WTC11 (cell line): Measurements from ENCODE around the gene FAM53A. TPM values are rescaled to one million over a fixed set of nuclear protein-coding genes. Genes with fewer than 3 reads are reported as not detected.

Source experiments
- ATAC-seq: fragments of 200-7000 bp; cut with Tn5 transposase; 2 replicates; pipeline ENCODE4 v1.10.0; 2021; ENCODE audit warnings: mild to moderate bottlenecking, moderate library complexity
- CTCF ChIA-PET: fragments of 300-600 bp; sonication (Branson Sonifier 250); formaldehyde crosslinking; loops from one replicate; lab custom pipeline; 2021; ENCODE audit warnings: antibody characterized with exemption; lab: Charles Lee
- POLR2A ChIA-PET: fragments of 350-600 bp; sonication (Branson Sonifier 250); formaldehyde crosslinking; loops from one replicate; lab custom pipeline; 2021; ENCODE audit warnings: antibody characterized with exemption; lab: Charles Lee
- DNase-seq: peaks from one replicate; pipeline ENCODE4 v3.0.0; 2021; ENCODE audit warnings: low spot score
- H3K27ac Mint-ChIP-seq: 2 replicates; pipeline ENCODE4 v1.8.0; 2021; ENCODE audit warnings: mixed read lengths
- H3K27me3 Mint-ChIP-seq: 2 replicates; pipeline ENCODE4 v1.8.0; 2021; ENCODE audit warnings: low read depth, mild to moderate bottlenecking, moderate library complexity, mixed read lengths
- H3K36me3 Mint-ChIP-seq: 2 replicates; pipeline ENCODE4 v1.8.0; 2021; ENCODE audit warnings: mixed read lengths
- H3K4me1 Mint-ChIP-seq: 2 replicates; pipeline ENCODE4 v1.8.0; 2022; ENCODE audit warnings: mixed read lengths
- H3K4me3 Mint-ChIP-seq: 2 replicates; pipeline ENCODE4 v1.8.0; 2021; ENCODE audit warnings: mild to moderate bottlenecking, moderate library complexity, mixed read lengths
- H3K9me3 Mint-ChIP-seq: 2 replicates; pipeline ENCODE4 v1.8.0; 2021; ENCODE audit warnings: mixed read lengths
- ATF1 ChIP-seq: sonication (generic); formaldehyde crosslinking; IDR thresholded peaks from 2 replicates; pipeline ENCODE4 v1.8.1; 2023; ENCODE audit warnings: mild to moderate bottlenecking, moderate library complexity, missing genetic modification reagents
- CREM ChIP-seq: sonication (generic); formaldehyde crosslinking; IDR thresholded peaks from 2 replicates; pipeline ENCODE4 v1.8.1; 2022; ENCODE audit warnings: mild to moderate bottlenecking, missing genetic modification reagents, moderate library complexity
- GABPB1 ChIP-seq: sonication (generic); formaldehyde crosslinking; IDR thresholded peaks from 2 replicates; pipeline ENCODE4 v1.8.1; 2023; ENCODE audit warnings: mild to moderate bottlenecking, missing genetic modification reagents
- GRHL2 ChIP-seq: fragments of 250-450 bp; sonication (Bioruptor Pico); IDR thresholded peaks from 2 replicates; pipeline ENCODE4 v1.8.0; 2022; ENCODE audit warnings: mild to moderate bottlenecking, moderate library complexity; ENCODE audit not compliant: insufficient replicate concordance, severe bottlenecking
- GTF2I ChIP-seq: fragments of 250-450 bp; sonication (Bioruptor Pico); conservative IDR thresholded peaks from 2 replicates; pipeline ENCODE4 v1.4.0; 2021; ENCODE audit warnings: mild to moderate bottlenecking
- JAZF1 ChIP-seq: fragments of 250-450 bp; sonication (Bioruptor Pico); IDR thresholded peaks from 2 replicates; pipeline ENCODE4 v1.9.0; 2021; ENCODE audit warnings: moderate library complexity, mild to moderate bottlenecking, inconsistent platforms
- JUN ChIP-seq: sonication (generic); formaldehyde crosslinking; IDR thresholded peaks from 2 replicates; pipeline ENCODE4 v1.8.0; 2023; ENCODE audit warnings: mild to moderate bottlenecking, missing genetic modification reagents
- MYBL2 ChIP-seq: sonication (generic); formaldehyde crosslinking; IDR thresholded peaks from 2 replicates; pipeline ENCODE4 v1.8.1; 2023; ENCODE audit warnings: mild to moderate bottlenecking, moderate library complexity, missing genetic modification reagents
- NFYB ChIP-seq: sonication (generic); formaldehyde crosslinking; conservative IDR thresholded peaks from 2 replicates; pipeline ENCODE4 v1.8.0; 2022; ENCODE audit warnings: low read depth, missing genetic modification reagents
- RELA ChIP-seq: sonication (generic); formaldehyde crosslinking; IDR thresholded peaks from 2 replicates; pipeline ENCODE4 v1.8.1; 2022; ENCODE audit warnings: missing genetic modification reagents, mild to moderate bottlenecking, borderline replicate concordance
- SOX15 ChIP-seq: fragments of 250-450 bp; sonication (Bioruptor Pico); IDR thresholded peaks from 2 replicates; pipeline ENCODE4 v1.9.0; 2021; ENCODE audit warnings: mild to moderate bottlenecking
- TEAD4 ChIP-seq: sonication (generic); formaldehyde crosslinking; IDR thresholded peaks from 2 replicates; pipeline ENCODE4 v1.8.0; 2022; ENCODE audit warnings: mild to moderate bottlenecking, missing genetic modification reagents
- ZNF121 ChIP-seq: sonication (generic); formaldehyde crosslinking; IDR thresholded peaks from 2 replicates; pipeline ENCODE4 v1.8.0; 2023; ENCODE audit warnings: missing genetic modification reagents
- ZNF232 ChIP-seq: sonication (generic); formaldehyde crosslinking; IDR thresholded peaks from 2 replicates; pipeline ENCODE4 v1.8.0; 2022; ENCODE audit warnings: mild to moderate bottlenecking, missing genetic modification reagents
- ZNF263 ChIP-seq: sonication (generic); formaldehyde crosslinking; IDR thresholded peaks from 2 replicates; pipeline ENCODE4 v1.8.1; 2022; ENCODE audit warnings: low read depth, mild to moderate bottlenecking, moderate library complexity, missing genetic modification reagents
- ZNF416 ChIP-seq: fragments of 250-450 bp; sonication (Bioruptor Pico); IDR thresholded peaks from 2 replicates; pipeline ENCODE4 v1.9.0; 2021; ENCODE audit warnings: mild to moderate bottlenecking, inconsistent platforms
- ZNF671 ChIP-seq: fragments of 250-450 bp; sonication (Bioruptor Pico); IDR thresholded peaks from 2 replicates; pipeline ENCODE4 v1.8.0; 2021; ENCODE audit warnings: mild to moderate bottlenecking
- total RNA-seq: library from RNA; stranded (reverse); gene quantifications from 3 replicates; pipeline ENCODE4 v1.2.3, GENCODE V29; 2021
- TF ChIP-seq, protein P1 (sequence below): fragments of 250-450 bp; sonication (Bioruptor Pico); IDR thresholded peaks from 2 replicates; pipeline ENCODE4 v1.9.0; 2021; ENCODE audit warnings: moderate library complexity, mild to moderate bottlenecking, inconsistent platforms, borderline replicate concordance
- TF ChIP-seq, protein P2 (sequence below): sonication (generic); formaldehyde crosslinking; IDR thresholded peaks from 2 replicates; pipeline ENCODE4 v1.8.1; 2023; ENCODE audit warnings: mild to moderate bottlenecking, missing genetic modification reagents, moderate library complexity
- TF ChIP-seq, protein P3 (sequence below): sonication (generic); formaldehyde crosslinking; IDR thresholded peaks from 2 replicates; pipeline ENCODE4 v1.8.1; 2022; ENCODE audit warnings: low read depth, missing genetic modification reagents, borderline replicate concordance
- TF ChIP-seq, protein P4 (sequence below): sonication (generic); formaldehyde crosslinking; IDR thresholded peaks from 2 replicates; pipeline ENCODE4 v1.8.0; 2023; ENCODE audit warnings: missing genetic modification reagents, mild to moderate bottlenecking, borderline replicate concordance
- TF ChIP-seq, protein P5 (sequence below): fragments of 250-450 bp; sonication (Bioruptor Pico); IDR thresholded peaks from 2 replicates; pipeline ENCODE4 v1.9.0; 2021; ENCODE audit warnings: mild to moderate bottlenecking
- TF ChIP-seq, protein P6 (sequence below): sonication (generic); formaldehyde crosslinking; IDR thresholded peaks from 2 replicates; pipeline ENCODE4 v1.8.0; 2022; ENCODE audit warnings: missing genetic modification reagents

The FAM53A gene
- total RNA-seq, 1 experiment from 2014 or later = 2.9 TPM

DNA sequence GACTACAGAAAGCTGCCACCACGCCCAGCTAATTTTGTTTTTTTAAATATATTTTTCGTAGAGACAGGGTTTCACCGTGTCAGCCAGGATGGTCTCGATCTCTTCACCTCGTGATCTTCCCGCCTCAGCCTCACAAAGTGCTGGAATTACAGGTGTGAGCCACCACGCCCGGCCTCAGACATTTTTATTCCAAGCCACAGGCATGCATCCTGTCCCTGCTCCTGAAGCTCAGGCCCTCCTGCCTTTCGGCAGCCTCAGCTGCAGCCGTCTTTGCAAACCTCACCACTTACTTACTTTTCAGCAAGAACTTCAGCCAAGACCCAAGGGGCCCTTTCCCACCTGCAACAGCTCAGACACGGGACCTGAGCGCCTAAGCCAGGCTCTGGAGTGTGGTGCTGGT lies 26.0 kb downstream of the FAM53A start:
- DNase-seq (no peak), ATAC-seq (no peak)
- CTCF ChIA-PET = interaction anchor here (1.1 to 1.7 kb wide), 3 partner anchors 29 to 90 kb away, joined by 3 to 4 read pairs (median 4); no protein-coding TSS in a partner anchor
- H3K27me3 Mint-ChIP-seq = no peaks in the 10 kb centered on the region
- no peaks in the 10 kb centered on the region for H3K9me3 Mint-ChIP-seq
- H3K27ac Mint-ChIP-seq = no peak overlapping the region
- POLR2A ChIA-PET = no interaction called here
- H3K4me3 Mint-ChIP-seq = no peak overlapping the region
- TF ChIP-seq CREM (CRISPR knock-in tag) (no peak), JUN (CRISPR knock-in tag) (no peak), ZNF671 (CRISPR knock-in tag) (no peak), RELA (no peak), NFYB (CRISPR knock-in tag) (no peak)
- TF ChIP-seq, protein P1, sequence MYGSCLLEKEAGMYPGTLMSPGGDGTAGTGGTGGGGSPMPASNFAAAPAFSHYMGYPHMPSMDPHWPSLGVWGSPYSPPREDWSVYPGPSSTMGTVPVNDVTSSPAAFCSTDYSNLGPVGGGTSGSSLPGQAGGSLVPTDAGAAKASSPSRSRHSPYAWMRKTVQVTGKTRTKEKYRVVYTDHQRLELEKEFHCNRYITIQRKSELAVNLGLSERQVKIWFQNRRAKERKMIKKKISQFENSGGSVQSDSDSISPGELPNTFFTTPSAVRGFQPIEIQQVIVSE (CRISPR knock-in tag) = no peak
- TF ChIP-seq, protein P2, sequence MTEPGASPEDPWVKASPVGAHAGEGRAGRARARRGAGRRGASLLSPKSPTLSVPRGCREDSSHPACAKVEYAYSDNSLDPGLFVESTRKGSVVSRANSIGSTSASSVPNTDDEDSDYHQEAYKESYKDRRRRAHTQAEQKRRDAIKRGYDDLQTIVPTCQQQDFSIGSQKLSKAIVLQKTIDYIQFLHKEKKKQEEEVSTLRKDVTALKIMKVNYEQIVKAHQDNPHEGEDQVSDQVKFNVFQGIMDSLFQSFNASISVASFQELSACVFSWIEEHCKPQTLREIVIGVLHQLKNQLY (CRISPR knock-in tag) = no peak
- TF ChIP-seq, protein P3, sequence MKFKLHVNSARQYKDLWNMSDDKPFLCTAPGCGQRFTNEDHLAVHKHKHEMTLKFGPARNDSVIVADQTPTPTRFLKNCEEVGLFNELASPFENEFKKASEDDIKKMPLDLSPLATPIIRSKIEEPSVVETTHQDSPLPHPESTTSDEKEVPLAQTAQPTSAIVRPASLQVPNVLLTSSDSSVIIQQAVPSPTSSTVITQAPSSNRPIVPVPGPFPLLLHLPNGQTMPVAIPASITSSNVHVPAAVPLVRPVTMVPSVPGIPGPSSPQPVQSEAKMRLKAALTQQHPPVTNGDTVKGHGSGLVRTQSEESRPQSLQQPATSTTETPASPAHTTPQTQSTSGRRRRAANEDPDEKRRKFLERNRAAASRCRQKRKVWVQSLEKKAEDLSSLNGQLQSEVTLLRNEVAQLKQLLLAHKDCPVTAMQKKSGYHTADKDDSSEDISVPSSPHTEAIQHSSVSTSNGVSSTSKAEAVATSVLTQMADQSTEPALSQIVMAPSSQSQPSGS (CRISPR knock-in tag) = no peak
- H3K36me3 Mint-ChIP-seq = no peaks in the 10 kb centered on the region
- H3K4me1 Mint-ChIP-seq = peaks cover 4% of the 10 kb centered on the region

DNA sequence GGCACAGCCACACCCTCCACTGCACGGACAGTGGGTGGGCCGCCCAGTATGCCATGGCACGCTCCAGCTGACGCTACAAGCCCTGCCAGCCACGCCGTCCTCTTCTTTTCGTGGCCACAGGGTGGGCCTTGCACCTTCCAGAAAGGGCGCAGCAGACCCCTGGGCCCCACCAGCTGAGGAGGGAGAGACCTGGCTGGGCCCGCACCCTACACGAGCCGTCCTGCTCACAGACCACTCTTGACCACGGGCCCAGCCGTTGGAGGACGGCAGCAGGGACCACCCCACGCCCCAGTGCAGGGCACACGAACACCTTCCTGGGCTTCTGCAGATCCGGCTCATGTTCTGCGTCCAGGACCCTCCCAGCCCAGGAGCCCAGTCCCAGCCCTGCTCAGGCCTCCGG lies 27.1 kb downstream of the FAM53A start:
- no peak for TF ChIP-seq ZNF232
- TF ChIP-seq ZNF121 (CRISPR knock-in tag) = no peak
- TF ChIP-seq JAZF1 (CRISPR knock-in tag) = no peak
- no peak for TF ChIP-seq GRHL2 (CRISPR knock-in tag)
- no peak for TF ChIP-seq ATF1 (CRISPR knock-in tag)
- no peak for TF ChIP-seq SOX15 (CRISPR knock-in tag)
- TF ChIP-seq, protein P4, sequence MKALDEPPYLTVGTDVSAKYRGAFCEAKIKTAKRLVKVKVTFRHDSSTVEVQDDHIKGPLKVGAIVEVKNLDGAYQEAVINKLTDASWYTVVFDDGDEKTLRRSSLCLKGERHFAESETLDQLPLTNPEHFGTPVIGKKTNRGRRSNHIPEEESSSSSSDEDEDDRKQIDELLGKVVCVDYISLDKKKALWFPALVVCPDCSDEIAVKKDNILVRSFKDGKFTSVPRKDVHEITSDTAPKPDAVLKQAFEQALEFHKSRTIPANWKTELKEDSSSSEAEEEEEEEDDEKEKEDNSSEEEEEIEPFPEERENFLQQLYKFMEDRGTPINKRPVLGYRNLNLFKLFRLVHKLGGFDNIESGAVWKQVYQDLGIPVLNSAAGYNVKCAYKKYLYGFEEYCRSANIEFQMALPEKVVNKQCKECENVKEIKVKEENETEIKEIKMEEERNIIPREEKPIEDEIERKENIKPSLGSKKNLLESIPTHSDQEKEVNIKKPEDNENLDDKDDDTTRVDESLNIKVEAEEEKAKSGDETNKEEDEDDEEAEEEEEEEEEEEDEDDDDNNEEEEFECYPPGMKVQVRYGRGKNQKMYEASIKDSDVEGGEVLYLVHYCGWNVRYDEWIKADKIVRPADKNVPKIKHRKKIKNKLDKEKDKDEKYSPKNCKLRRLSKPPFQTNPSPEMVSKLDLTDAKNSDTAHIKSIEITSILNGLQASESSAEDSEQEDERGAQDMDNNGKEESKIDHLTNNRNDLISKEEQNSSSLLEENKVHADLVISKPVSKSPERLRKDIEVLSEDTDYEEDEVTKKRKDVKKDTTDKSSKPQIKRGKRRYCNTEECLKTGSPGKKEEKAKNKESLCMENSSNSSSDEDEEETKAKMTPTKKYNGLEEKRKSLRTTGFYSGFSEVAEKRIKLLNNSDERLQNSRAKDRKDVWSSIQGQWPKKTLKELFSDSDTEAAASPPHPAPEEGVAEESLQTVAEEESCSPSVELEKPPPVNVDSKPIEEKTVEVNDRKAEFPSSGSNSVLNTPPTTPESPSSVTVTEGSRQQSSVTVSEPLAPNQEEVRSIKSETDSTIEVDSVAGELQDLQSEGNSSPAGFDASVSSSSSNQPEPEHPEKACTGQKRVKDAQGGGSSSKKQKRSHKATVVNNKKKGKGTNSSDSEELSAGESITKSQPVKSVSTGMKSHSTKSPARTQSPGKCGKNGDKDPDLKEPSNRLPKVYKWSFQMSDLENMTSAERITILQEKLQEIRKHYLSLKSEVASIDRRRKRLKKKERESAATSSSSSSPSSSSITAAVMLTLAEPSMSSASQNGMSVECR (CRISPR knock-in tag) = no peak
- TF ChIP-seq, all 79 proteins: peak for 0
- no peaks in the 10 kb centered on the region for H3K27me3 Mint-ChIP-seq
- no peak overlapping the region for H3K4me3 Mint-ChIP-seq
- H3K4me1 Mint-ChIP-seq = peaks cover 4% of the 10 kb centered on the region
- ATAC-seq (no peak), DNase-seq (no peak)
- H3K9me3 Mint-ChIP-seq = no peaks in the 10 kb centered on the region
- ChIA-PET POLR2A (no interaction called here), CTCF (interaction anchor here (0.6 to 1.7 kb wide), 3 partner anchors 28 to 70 kb away, joined by 3 to 4 read pairs (median 4); no protein-coding TSS in a partner anchor)
- no peak overlapping the region for H3K27ac Mint-ChIP-seq
- H3K36me3 Mint-ChIP-seq = no peaks in the 10 kb centered on the region

DNA sequence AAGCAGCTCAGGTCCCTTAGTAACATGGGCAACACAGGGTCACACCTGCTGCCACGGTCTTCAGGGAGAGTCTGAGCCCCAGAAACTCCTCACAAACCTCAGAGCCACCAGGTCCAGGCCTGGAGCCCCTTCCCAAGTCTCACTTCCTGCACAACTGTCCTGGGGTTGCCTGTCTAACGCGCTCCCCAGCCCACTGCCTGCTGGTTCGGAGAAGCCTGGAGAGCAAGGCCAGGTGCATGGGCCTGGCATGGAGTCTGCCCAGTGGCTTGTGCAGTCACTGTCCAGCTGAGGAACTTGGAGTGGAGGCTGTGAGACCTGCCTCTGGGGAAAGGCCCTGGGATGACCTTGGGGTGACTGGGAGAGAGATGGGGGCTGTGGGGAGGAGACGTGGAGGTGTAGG lies 28.0 kb downstream of the FAM53A start:
- peak overlapping the region; percentile 60; the same call in 1 of the 2 replicates for H3K27ac Mint-ChIP-seq
- ATAC-seq (no peak), DNase-seq (no peak)
- H3K27me3 Mint-ChIP-seq = no peaks in the 10 kb centered on the region
- H3K36me3 Mint-ChIP-seq = no peaks in the 10 kb centered on the region
- ChIA-PET POLR2A (no interaction called here), CTCF (interaction anchor here (1.3 kb wide), 1 partner anchor 143 kb away, joined by 3 read pairs; no protein-coding TSS in a partner anchor)
- H3K4me1 Mint-ChIP-seq = peaks cover 4% of the 10 kb centered on the region
- H3K9me3 Mint-ChIP-seq = no peaks in the 10 kb centered on the region
- H3K4me3 Mint-ChIP-seq = no peak overlapping the region
- no peak for TF ChIP-seq MYBL2 (CRISPR knock-in tag)
- TF ChIP-seq, protein P5, sequence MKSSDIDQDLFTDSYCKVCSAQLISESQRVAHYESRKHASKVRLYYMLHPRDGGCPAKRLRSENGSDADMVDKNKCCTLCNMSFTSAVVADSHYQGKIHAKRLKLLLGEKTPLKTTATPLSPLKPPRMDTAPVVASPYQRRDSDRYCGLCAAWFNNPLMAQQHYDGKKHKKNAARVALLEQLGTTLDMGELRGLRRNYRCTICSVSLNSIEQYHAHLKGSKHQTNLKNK = no peak
- no peak for TF ChIP-seq TEAD4 (CRISPR knock-in tag)
- no peak for TF ChIP-seq ZNF263
- TF ChIP-seq, protein P6, sequence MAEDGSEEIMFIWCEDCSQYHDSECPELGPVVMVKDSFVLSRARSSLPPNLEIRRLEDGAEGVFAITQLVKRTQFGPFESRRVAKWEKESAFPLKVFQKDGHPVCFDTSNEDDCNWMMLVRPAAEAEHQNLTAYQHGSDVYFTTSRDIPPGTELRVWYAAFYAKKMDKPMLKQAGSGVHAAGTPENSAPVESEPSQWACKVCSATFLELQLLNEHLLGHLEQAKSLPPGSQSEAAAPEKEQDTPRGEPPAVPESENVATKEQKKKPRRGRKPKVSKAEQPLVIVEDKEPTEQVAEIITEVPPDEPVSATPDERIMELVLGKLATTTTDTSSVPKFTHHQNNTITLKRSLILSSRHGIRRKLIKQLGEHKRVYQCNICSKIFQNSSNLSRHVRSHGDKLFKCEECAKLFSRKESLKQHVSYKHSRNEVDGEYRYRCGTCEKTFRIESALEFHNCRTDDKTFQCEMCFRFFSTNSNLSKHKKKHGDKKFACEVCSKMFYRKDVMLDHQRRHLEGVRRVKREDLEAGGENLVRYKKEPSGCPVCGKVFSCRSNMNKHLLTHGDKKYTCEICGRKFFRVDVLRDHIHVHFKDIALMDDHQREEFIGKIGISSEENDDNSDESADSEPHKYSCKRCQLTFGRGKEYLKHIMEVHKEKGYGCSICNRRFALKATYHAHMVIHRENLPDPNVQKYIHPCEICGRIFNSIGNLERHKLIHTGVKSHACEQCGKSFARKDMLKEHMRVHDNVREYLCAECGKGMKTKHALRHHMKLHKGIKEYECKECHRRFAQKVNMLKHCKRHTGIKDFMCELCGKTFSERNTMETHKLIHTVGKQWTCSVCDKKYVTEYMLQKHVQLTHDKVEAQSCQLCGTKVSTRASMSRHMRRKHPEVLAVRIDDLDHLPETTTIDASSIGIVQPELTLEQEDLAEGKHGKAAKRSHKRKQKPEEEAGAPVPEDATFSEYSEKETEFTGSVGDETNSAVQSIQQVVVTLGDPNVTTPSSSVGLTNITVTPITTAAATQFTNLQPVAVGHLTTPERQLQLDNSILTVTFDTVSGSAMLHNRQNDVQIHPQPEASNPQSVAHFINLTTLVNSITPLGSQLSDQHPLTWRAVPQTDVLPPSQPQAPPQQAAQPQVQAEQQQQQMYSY (CRISPR knock-in tag) = no peak
- TF ChIP-seq ZNF416 (CRISPR knock-in tag) = no peak
- no peak for TF ChIP-seq GABPB1
- no peak for TF ChIP-seq GTF2I (CRISPR knock-in tag)
